GM21390 (cell line): ENCODE results near the gene KANSL1L.

Experiments
- ATAC-seq: cut with Tn5 transposase; IDR thresholded peaks from one replicate; pipeline ENCODE4 v1.9.1; 2021; ENCODE audit not compliant: unreplicated experiment

The KANSL1L gene

GRCh38 chr2:210002158-210003157 lies 168.8 kb downstream of the KANSL1L start, which contains the start of gene RPE:
TSS of gene RPE (plus strand) at chr2:210002638. CDS start at chr2:210002662, 24 bp downstream.
- ATAC-seq = peak; percentile 98

- no peak for ATAC-seq
These were observed 170.5 kb downstream of the KANSL1L start for GRCh38 chr2:210000464-210001324.

DNA sequence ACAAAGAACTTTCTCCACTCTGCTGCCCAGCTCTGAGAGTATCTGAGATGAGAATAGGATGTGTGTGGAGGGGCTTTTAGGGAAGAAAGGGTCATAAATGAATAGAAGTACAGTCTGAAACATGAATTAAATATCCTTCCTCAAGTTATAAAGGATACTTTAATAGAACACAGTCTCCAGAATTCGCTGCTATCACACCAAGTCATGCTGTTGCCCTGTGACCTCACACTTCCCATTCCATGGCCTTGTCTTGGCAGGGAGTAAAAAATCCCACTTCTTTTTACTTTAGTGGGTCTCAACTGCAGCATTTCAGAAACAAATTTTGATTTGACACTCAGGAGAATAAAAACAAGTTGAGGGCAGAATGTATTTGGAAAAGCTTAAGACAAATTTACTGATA lies 172.6 kb downstream of the KANSL1L start:
- no peak for ATAC-seq

GRCh38 chr2:209993968-209994367 lies 177.2 kb downstream of the KANSL1L start:
- ATAC-seq = no peak

- no peak for ATAC-seq
These were observed 180.4 kb downstream of the KANSL1L start for GRCh38 chr2:209990838-209991237.

DNA sequence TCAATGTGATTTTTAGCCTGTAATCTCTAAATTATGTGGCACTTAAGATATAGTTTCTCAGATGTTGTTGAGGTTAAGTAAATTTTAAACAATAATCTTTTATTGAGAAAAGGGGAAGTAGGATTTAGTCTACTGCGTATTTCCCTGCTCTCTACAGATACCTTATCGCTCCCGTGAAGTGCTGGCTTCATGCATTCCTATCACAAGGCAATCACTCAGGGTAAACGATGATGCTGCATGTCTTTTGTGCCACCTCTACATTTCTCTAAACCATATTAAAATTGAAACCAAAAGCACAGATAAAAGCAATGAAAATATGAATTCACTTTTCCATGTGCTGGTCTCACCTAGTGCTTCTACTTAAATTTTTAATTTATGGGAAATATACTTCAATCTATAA lies 183.2 kb downstream of the KANSL1L start:
- no peak for ATAC-seq

DNA sequence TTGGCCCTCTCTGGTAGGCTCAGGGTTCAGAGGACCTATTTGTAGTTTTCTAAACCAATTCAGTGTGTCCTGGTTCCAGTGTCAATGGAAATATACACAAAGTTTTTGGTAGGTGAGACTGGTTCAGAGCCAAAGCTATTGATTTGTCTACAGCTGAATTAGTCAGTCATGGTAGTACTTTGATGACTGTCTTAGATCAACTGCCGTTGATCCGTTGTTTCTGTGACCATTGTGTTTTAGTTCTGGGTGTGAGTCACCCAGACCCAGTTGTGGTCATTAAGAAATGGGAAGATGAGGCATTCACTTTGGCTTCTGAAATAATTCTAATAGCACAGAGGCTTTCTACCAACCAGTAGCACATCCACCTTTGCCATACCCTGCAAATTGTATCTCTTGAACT lies 184.8 kb downstream of the KANSL1L start:
- ATAC-seq = no peak

DNA sequence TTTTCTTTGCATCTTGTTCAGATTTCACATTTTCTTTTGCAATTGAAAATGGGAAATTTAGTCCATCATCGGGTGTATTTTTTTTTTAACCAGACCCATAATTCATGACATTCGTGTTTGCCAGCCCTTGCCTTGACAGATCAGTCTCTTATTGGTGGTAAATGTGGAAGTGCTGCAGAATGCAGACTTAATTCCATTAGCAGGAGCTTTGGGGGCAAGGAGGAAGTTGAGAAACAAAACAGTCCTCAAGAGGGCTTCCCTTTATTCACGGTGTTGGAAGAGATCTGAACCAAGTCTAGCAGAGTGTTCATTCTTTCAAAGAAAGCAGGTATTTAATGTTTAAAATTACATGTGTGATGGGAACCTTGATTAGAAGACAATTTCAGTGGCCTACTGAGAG lies 185.3 kb downstream of the KANSL1L start:
- ATAC-seq = no peak

DNA sequence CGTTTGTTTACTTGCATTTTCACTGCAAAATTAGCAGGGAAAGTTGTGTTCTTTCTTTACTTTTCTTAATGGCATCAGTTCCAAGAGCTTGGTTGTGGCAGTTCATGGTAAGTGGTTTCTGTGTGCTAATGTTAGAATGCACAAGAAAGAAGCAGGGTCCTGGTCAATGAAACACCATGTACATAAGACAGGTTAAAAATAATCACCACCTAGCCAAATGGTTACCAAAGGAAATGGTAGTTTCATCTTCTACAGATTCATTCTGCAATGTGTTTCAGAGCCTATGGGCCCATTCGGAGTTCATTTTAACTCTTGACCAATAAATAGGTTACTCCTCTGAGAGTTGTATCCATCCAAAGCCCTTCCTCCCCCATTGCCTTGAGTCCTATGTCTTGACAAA lies 186.9 kb downstream of the KANSL1L start:
- ATAC-seq = no peak

DNA sequence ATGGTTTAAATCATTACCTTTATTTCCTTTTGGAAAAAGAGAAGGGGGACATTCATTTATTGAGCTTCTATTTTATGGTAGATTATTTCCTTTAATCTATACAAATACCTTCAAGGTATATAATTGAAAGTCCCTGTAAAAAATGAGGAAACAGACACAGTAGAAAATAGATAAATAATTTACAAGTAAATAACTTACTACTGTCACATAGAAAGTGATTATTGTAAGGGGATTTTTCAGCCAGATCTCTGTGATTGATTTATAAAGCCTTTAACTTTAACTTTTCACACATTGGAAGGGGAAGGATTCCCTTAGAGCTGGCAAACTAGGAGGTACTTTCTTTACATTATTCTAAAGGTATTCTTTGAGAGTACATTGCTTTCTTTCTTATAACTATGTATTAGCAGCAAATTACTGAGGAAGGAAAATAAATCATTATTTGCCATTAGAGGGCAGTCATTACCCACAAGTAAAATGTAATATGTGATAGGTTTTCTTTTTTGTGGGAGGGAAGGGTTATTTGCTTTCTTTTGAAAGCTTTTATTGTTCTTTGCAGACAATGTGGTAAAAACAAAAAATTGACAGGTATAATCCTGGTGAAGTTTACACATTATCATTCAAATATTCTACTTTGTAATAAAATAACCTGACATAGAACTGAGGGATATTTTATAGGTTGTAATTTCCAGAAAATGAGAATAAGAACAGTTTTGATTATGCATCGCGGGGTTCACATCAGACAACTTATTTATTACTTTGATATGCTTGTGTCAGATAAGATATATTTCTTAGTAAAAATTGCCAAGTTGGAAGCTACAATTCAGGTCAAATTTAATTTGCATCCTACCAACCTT lies 193.6 kb downstream of the KANSL1L start:
- peak; percentile 61 for ATAC-seq

- ATAC-seq = peak; percentile 61
These were observed 194.4 kb downstream of the KANSL1L start for GRCh38 chr2:209976698-209977385.

DNA sequence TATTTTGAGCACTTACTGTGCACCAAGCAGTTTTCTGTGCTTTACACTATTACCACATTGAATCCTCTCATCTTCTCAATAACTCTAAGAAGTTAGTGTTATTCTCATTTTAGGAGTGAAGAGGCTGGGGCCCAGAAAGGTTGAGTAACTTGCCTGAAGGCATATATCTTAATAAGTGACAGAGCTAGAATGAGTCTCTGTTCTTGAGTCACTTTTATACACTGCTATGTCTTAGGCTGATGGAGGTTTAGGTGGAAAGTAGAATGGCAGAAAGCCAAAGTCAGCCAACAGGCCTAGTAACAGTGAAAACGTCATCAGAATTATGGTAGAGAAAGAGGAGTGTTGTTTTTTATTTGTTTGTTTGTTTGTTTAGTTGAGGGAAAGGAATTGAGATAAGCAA lies 196.6 kb downstream of the KANSL1L start:
- no peak for ATAC-seq

DNA sequence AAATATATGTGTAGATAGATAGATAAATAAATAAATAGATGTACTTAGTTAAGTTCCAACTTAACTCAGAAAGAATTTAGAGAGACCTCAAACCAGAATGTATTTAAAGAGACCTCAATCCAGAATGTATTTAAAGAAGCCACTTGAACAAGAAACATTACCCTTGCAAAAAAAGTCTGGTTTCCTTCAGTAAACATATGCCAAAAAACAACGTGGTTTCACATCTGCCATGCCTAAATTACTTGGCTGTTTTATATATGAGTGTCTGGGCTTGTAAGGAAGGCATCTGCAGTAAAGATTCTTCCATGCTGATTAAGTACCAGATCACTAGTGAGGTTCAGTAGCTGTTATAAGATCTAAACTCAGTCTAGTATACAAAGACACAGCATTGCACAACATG lies 197.9 kb downstream of the KANSL1L start:
- ATAC-seq = no peak
